Measurements from ENCODE around the gene TFPI. TPM values are rescaled to one million over a fixed set of nuclear protein-coding genes. Genes with fewer than 3 reads are reported as not detected.

TFPI gene
- total and polyA plus RNA-seq, 2 donors (not counting 3 experiments of a cell fraction or from before 2014, with no cell fraction given), result 177 to 286 TPM

GRCh38 chr2:187580462-187581124, 26.4 kb upstream of the TFPI start:
- Histone ChIP-seq H3K9ac (replicated peaks; ENCODE audit: extremely low read depth, insufficient read depth, low read length) (peak overlapping the region; percentile 78), H3K27me3 (ENCODE audit: control insufficient read depth in 2 of 2, insufficient read depth in 2 of 2, low read length in 2 of 2) (no peaks in the 10 kb centered on the region), H3K9me3 (replicated peaks; ENCODE audit: control insufficient read depth, insufficient read depth, low read length) (no peaks in the 10 kb centered on the region), H2AFZ (ENCODE audit: low read depth, low read length) (peak overlapping the region; percentile 88), H3K79me2 (ENCODE audit: control insufficient read depth, insufficient read depth, low read length) (no peaks in the 10 kb centered on the region), H3K9me1 (replicated peaks; ENCODE audit: control insufficient read depth, extremely low read depth, insufficient read depth, low read length) (no peaks in the 10 kb centered on the region), H3K27ac (ENCODE audit: insufficient read depth, low read depth, low read length) (peak overlapping the region; percentile 78), H3K4me3 (replicated peaks in 1 of 3; ENCODE audit: insufficient read depth in 1 of 3, low read depth in 1 of 3, low read length in 3 of 3) (peak overlapping the region in 1 of 3 experiments; percentile 34), H4K20me1 (replicated peaks; ENCODE audit: control insufficient read depth, extremely low read depth, insufficient read depth, low read length) (no peaks in the 10 kb centered on the region), H3K4me1 (ENCODE audit: control insufficient read depth, extremely low read depth, insufficient read depth, low read length) (peaks cover 23% of the 10 kb centered on the region), H3K4me2 (ENCODE audit: insufficient read depth, low read length) (peak overlapping the region; percentile 93), H3K36me3 (ENCODE audit: control insufficient read depth in 2 of 2, extremely low read depth in 1 of 2, insufficient read depth in 2 of 2, low read length in 2 of 2) (no peaks in the 10 kb centered on the region)
- DNase-seq (ENCODE audit: low read depth, low spot score) (peak; percentile 87), FAIRE-seq (peak; percentile 47)
- ChIA-PET POLR2A (interaction anchor here (0.7 kb wide), 1 partner anchor 81 kb away, joined by 4 read pairs; no protein-coding TSS in a partner anchor), CTCF (interaction anchor here (0.6 to 17.6 kb wide), 38 partner anchors 10 to 939 kb away, joined by 3 to 598 read pairs (median 5); partner anchors contain the start of gene TFPI)
- no TSS peak for BruUV-seq (replicated peaks)
- dilution Hi-C loops (cut with MboI; ENCODE audit: extremely low pct_ligation_motif_present, low sequenced_read_pairs), result no loop called here
- TF ChIP-seq EZH2 (IDR thresholded peaks at IDR 0.05; ENCODE audit: borderline replicate concordance, low read depth, low read length, severe bottlenecking) (no peak), FOS (IDR thresholded peaks at IDR 0.05; ENCODE audit: borderline replicate concordance, insufficient read depth, low read length) (peak; percentile 47), JUN (IDR thresholded peaks at IDR 0.05; ENCODE audit: borderline replicate concordance, insufficient read depth, insufficient read length, low read depth) (peak; percentile 50)
- TF ChIP-seq, protein P1, sequence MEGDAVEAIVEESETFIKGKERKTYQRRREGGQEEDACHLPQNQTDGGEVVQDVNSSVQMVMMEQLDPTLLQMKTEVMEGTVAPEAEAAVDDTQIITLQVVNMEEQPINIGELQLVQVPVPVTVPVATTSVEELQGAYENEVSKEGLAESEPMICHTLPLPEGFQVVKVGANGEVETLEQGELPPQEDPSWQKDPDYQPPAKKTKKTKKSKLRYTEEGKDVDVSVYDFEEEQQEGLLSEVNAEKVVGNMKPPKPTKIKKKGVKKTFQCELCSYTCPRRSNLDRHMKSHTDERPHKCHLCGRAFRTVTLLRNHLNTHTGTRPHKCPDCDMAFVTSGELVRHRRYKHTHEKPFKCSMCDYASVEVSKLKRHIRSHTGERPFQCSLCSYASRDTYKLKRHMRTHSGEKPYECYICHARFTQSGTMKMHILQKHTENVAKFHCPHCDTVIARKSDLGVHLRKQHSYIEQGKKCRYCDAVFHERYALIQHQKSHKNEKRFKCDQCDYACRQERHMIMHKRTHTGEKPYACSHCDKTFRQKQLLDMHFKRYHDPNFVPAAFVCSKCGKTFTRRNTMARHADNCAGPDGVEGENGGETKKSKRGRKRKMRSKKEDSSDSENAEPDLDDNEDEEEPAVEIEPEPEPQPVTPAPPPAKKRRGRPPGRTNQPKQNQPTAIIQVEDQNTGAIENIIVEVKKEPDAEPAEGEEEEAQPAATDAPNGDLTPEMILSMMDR (IDR thresholded peaks at IDR 0.05; ENCODE audit: extremely low read depth in 1 of 2, insufficient read depth in 1 of 2, low read depth in 1 of 2, low read length in 2 of 2), result peak; percentile 11 to 20
- intact Hi-C loops (cut with micrococcal nuclease), result loop anchor here (1.0 to 10.0 kb wide), 10 partner anchors 26 to 1832 kb away; partner anchors contain the start of genes GULP1 and TFPI
